Measurements from ENCODE around the gene AP3S2.

- TF ChIP-seq POLR2A (IDR thresholded peaks at IDR 0.05) = no peak
- no peak for TF ChIP-seq CTCF (IDR thresholded peaks at IDR 0.05)
- TF ChIP-seq POLR2AphosphoS5 (IDR thresholded peaks at IDR 0.05; ENCODE audit: insufficient read depth in 1 of 2, low read depth in 1 of 2) = no peak
Measured at GRCh38 chr15:89781891-89782618, 111.7 kb downstream of the AP3S2 start.

Measured in vagina (tissue), 2 donors.